Body of pancreas (tissue), 4 donors: ENCODE data around the gene BRICD5.

Source experiments
- CTCF ChIP-seq, 7 experiments: fragments of 450-650 bp in 4 of 7; fragments of 200-600 bp in 3 of 7; sonication (generic) in 3 of 7; IDR thresholded peaks; one replicate each; pipeline ENCODE4 v1.5.1; 2016 to 2019; ENCODE audit warnings: antibody characterized with exemption in 7 of 7
- POLR2A ChIP-seq, 3 donors: fragments of 450-650 bp; IDR thresholded peaks; one replicate each; pipeline ENCODE4 v1.6.1; 2016; ENCODE audit warnings: antibody characterized with exemption in 3 of 3, mild to moderate bottlenecking in 2 of 3

DNA sequence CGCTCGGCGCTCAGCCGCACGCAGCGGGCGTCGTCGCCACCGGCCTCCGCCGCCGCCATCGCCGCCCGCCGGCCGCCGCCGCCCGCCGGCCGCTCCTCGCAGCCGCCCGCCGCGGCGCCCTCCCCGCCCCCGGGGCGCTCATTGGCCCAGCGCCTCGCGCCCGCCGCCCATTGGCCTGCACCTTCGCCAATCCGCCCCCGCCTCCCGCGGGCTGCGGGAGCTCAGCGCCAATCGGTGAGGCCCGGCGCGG, 4.0 kb upstream of the BRICD5 start, which contains the start of gene PGP:
- TF ChIP-seq CTCF (IDR thresholded peaks at IDR 0.05) (no peak), POLR2A (IDR thresholded peaks at IDR 0.05) (no peak)
